ENCODE data around the gene SSBP3.

SSBP3 gene

DNA sequence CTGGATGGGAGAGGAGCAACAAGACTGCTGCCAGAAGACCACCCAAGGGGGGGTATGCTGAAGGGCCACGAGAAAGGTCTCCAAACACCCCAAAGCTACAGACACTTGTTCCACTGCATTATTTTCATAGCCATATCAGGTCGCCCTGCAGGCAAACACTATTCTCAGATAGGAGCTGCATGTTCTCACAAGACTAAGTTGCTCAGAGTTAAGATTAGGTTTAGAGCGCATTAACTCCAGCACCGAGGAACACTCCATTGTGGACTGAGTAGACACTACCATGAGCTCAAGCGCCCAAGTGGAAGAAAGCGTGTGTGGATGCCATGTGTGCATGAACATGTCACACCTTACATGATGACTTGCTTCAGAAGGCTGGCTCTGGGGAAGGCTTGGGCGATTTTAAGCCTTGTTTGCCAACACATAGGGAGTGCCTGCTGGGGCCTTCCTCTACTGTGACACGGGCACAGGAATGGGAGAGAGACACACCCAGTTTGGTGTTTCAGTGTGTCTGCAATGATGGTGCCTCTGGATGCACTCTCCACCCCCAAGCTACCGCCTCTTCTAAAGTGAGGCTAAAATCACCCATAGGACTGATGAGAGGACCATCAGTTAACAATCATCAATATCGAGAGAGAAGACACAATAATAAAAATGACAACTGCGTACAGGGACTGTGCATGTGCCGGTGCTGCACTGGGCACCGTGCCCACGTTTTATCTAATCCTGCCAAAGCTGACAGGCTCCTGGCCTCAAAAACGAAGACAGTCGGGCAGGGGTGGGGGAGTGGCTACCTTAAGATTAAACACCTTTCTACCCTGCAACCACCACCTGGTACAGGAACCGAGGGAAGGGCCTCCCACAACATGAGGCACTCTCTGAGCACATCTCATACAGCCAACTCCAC is 34.9 kb downstream of the SSBP3 start:
- no peak for DNase-seq (ENCODE audit: low read depth)

DNA sequence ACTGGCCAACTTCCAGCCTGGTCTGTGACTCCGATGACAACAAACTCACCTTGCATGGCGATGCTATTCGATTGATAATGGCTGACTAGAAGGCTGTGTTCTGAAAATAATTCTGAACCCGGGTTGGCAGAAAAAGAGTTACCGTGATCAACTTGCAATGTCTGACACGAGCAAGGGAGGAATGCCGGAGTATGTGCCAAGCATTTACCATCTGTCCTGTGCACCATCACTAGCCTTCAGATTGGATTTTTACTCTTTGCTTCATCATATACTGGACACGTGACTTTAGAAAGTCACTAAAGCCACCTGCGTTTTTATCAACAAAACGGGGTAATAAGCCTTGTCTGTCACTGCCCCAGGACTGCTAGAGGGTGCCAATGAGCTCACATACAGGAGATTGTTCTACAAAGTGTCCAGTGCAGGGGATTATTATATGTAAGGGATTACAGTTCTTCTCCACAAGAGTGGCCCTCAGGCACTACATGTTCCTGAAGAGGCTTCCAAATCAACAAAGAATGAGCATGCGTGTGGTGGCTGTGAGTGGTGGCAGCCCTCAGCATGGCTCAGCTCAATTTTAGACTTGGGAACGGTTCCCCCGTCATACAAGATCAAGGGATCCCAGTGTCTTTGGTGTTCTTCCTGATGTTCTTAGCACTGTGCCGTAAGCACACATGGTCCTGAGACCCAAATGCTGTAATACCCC is 35.8 kb downstream of the SSBP3 start:
- DNase-seq (ENCODE audit: low read depth) = no peak

DNA sequence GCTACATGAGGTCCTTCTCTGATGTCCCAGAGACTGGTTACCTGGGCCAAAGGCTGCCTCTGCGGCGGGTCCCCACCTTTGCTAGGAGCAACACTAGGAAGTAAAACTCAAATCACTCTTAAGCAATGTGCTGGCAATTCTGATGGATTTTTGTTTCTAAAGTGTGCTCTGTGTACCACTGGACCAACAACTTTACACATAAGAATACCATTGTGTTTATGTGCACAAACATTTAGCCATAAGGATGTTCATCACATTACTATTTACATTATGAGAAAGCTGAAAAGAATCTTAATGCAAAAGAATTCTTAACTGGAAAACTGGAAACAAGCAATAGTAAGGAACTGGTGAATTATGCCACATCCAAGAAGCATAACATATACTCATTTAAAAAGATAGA is 38.6 kb downstream of the SSBP3 start:
- no peak for DNase-seq (ENCODE audit: low read depth)

GRCh38 chr1:54365847-54366246 is 40.3 kb downstream of the SSBP3 start:
- no peak for DNase-seq (ENCODE audit: low read depth)

GRCh38 chr1:54365398-54365797 is 40.8 kb downstream of the SSBP3 start:
- no peak for DNase-seq (ENCODE audit: low read depth)

GRCh38 chr1:54364995-54365394 is 41.2 kb downstream of the SSBP3 start:
- DNase-seq (ENCODE audit: low read depth) = no peak

DNA sequence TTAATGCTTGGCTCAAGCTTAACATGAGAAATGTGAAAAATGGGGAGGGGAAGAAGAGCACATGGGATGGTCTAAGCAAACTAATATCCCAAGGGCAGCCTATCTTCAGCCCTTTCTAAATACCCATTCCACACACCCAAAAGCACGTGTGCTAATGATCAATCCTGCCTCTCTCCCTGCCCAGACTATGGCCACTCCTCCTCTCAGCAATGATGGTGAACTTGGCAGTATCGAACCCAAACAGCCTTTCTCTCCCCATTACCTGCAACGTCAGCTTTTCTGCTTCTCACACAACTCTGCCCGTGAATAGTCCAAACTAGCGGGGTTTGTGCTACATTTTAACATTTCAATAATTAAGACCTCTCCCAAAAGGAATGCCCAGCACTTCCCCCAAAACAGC is 41.6 kb downstream of the SSBP3 start:
- no peak for DNase-seq (ENCODE audit: low read depth)

GRCh38 chr1:54363925-54364324 is 42.3 kb downstream of the SSBP3 start:
- no peak for DNase-seq (ENCODE audit: low read depth)

- no peak for DNase-seq (ENCODE audit: low read depth)
Observed at GRCh38 chr1:54362881-54363340, 43.3 kb downstream of the SSBP3 start.

DNA sequence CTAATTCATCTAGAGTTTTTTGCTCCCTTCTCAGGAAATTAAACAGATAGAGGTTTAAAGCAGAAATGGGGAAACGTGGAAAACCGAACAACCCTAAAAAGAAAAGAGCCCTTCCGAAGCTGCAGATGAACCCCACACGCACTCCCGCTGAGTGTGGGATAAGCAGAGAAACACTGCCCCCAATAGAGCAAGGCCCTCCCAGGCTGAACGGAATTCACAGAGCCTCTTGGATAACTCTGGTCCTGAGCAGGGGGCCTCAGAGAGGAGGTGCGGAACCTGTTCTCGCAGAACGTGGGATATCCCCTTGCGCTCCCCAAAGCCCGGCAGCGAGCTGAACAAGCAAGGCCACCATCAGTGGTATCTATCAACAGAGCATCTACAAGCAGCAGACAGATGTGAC is 44.9 kb downstream of the SSBP3 start:
- no peak for DNase-seq (ENCODE audit: low read depth)

- DNase-seq (ENCODE audit: low read depth) = no peak
Observed at GRCh38 chr1:54360165-54361005, 45.8 kb downstream of the SSBP3 start.

DNA sequence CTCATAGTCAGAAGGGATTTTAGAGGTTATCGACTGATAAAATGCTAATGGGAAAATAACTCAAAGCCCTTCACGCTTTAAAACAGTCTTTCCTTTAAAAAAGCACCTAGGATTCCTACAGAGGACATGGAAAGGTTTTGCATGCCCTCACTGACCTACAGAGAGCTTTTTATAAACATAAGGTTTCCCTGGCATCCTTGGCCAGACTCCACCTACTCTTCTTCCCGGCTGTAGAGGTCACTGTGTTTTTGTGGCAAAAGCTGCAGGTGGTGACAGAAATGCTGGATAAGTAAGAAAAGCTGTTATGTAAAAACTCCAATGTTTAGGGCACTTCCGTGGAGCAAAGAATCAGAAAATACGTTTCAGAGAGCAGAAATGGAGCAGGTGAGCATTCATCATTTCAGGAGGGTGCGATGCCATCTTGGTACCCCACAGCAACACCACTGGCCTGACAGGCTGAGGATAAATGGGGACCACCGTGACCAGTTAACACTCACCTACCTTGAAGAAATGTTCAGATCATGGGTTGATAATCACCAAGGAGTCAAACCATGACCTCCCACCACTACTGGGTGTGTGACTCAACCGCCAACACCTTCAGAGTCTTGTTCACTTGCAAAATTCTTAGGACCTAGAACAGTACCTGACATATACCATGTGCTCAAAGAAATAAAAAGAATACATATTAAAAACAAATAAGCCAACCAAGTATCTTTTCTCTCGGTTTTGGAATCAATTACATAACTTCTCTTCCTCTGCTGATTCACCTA is 46.6 kb downstream of the SSBP3 start:
- no peak for DNase-seq (ENCODE audit: low read depth)

GRCh38 chr1:54358503-54359168 is 47.6 kb downstream of the SSBP3 start:
- DNase-seq (ENCODE audit: low read depth) = no peak

GRCh38 chr1:54357967-54358366 is 48.2 kb downstream of the SSBP3 start:
- DNase-seq (ENCODE audit: low read depth) = no peak

DNA sequence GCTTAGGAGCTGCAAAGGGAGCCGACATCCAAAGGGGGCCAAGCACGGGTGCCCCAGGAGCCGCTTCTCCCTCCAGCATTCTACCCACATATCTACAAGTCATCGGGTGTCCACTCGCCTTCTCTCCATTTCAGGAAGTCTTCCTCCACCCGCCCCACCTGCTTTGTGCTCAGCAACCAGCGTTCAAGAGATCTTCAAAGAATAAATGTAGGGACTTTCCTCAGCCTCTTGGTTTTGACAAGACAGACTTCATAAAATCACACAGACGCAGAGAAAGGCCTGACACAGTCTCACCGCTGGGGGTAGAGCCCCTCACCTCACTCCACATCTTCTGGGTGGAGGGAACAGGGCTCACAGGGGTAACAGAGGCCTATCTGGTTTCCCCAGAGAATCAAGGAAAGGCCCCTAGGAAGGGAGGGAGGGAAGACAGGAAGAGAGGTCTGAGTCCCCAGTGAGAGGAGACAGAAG is 49.5 kb downstream of the SSBP3 start:
- peak; percentile 10 for DNase-seq (ENCODE audit: low read depth)

- no peak for DNase-seq (ENCODE audit: low read depth)
Observed at GRCh38 chr1:54355931-54356679, 50.1 kb downstream of the SSBP3 start.

DNA sequence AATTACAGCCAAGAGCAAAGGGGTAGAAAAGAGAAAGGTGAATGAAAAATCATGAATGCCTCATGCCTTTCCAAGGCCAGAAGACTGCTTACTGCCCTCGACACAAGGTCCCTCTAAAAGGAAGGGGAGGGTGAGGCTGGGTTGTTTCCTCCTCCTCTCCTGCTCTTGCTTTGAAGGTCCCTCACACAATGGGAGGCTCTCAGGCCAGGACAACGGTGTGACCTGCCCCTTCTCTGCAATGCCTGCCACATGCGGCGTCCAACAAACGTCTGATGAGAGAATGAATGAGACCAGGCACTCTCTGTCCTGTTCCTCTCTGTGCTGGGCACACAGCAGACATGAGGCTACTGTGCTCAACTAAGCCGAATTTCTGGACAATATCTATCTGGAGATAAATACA is 51.3 kb downstream of the SSBP3 start:
- DNase-seq (ENCODE audit: low read depth) = no peak

- no peak for DNase-seq (ENCODE audit: low read depth)
Observed at GRCh38 chr1:54353959-54354358, 52.2 kb downstream of the SSBP3 start.

- DNase-seq (ENCODE audit: low read depth) = no peak
Observed at GRCh38 chr1:54352755-54353154, 53.4 kb downstream of the SSBP3 start.

GRCh38 chr1:54350360-54350759 is 55.8 kb downstream of the SSBP3 start:
- no peak for DNase-seq (ENCODE audit: low read depth)
